Heart left ventricle (tissue), 16 donors: ENCODE measurements around the gene CDRT4. TPM values are rescaled to one million over a fixed set of nuclear protein-coding genes. Genes with fewer than 3 reads are reported as not detected.

ENCODE experiments used
- ATAC-seq, 4 donors: fragments of 200-7000 bp; cut with Tn5 transposase; one replicate each; pipeline ENCODE4 v1.9.1; 2020 to 2022; ENCODE audit warnings: moderate library complexity in 4 of 4, mild to moderate bottlenecking in 3 of 4, moderate number of reproducible peaks in 1 of 4
- DNase-seq, 5 donors: peaks; one replicate each; pipeline ENCODE4 v3.0.0-alpha.2; 2020
- H3K27ac ChIP-seq, 12 donors: fragments of 200-600 bp; sonication (generic) in 4 of 12; one replicate each; pipeline versions ENCODE4 v1.5.0 to v1.8.0; 2016 to 2022; ENCODE audit warnings: mild to moderate bottlenecking in 2 of 12
- H3K27me3 ChIP-seq, 9 donors: fragments of 200-600 bp; sonication (generic) in 2 of 9; one replicate each; pipeline versions ENCODE4 v1.5.1 to v1.8.0; 2016 to 2022; ENCODE audit warnings: mild to moderate bottlenecking in 3 of 9
- H3K36me3 ChIP-seq, 9 donors: fragments of 200-600 bp; sonication (generic) in 2 of 9; one replicate each; pipeline versions ENCODE4 v1.5.0 to v1.8.0; 2018 to 2022; ENCODE audit warnings: mild to moderate bottlenecking in 2 of 9
- H3K4me1 ChIP-seq, 12 donors: fragments of 200-600 bp; sonication (generic) in 4 of 12; one replicate each; pipeline versions ENCODE4 v1.5.0 to v1.8.0; 2016 to 2022; ENCODE audit warnings: mild to moderate bottlenecking in 3 of 12
- H3K4me3 ChIP-seq, 12 donors: fragments of 200-600 bp; sonication (generic) in 4 of 12; one replicate each; pipeline versions ENCODE4 v1.5.0 to v1.8.0; 2017 to 2022; ENCODE audit warnings: mild to moderate bottlenecking in 9 of 12, moderate library complexity in 4 of 12
- H3K9me3 ChIP-seq, 12 donors: fragments of 200-600 bp; sonication (generic) in 4 of 12; one replicate each; pipeline versions ENCODE4 v1.5.0 to v1.8.0; 2016 to 2022; ENCODE audit warnings: mild to moderate bottlenecking in 1 of 12
- POLR2A ChIP-seq, 2 donors: fragments of 450-650 bp; IDR thresholded peaks; one replicate each; pipeline ENCODE4 v1.6.1; 2017; ENCODE audit warnings: antibody characterized with exemption in 2 of 2, mild to moderate bottlenecking in 2 of 2, moderate library complexity in 2 of 2
- WGBS, 4 donors: extraction: QIAGEN DNeasy Blood & Tissue Kit in 2 of 4; methylation state at CpG; one replicate each; pipeline versions ENCODE4 v1.1.5 to v1.1.7; 2013 to 2018; 5-methylcytosine and 5-hydroxymethylcytosine counted together
- intact Hi-C, 10 donors: fragments of 100-400 bp; cut with DNase I; formaldehyde crosslinking; loops; one replicate each; pipeline versions ENCODE4 v1.11.1 to v1.14.2; 2022
- long read RNA-seq, 3 donors: library from polyadenylated mRNA; unstranded; transcript quantifications; one replicate each; pipeline ENCODE4 v2.0.0, GENCODE V29; 2020 to 2021
- polyA plus RNA-seq, 2 donors: library from polyadenylated mRNA; stranded (reverse); fragments of 200-250 nt; gene quantifications; one replicate each; pipeline ENCODE4 v1.2.3, GENCODE V29; 2013
- total RNA-seq, 9 donors: library from RNA; depleted of rRNA in 2 of 9; stranded (reverse); fragments of >200 nt in 2 of 9; fragmentation: NEBNext Ultra II Directional in 3 of 9; extraction: Animal tissue kit (Norgen Biotek cat#: 25700) in 3 of 9; gene quantifications; one replicate each; pipeline versions ENCODE4 v1.1.0 to v1.2.4, GENCODE V29; 2016 to 2023
- TF ChIP-seq, protein P1 (sequence below), 12 donors: fragments of 200-600 bp; sonication (generic) in 4 of 12; IDR thresholded peaks; one replicate each; pipeline versions ENCODE4 v1.5.0 to v1.8.0; 2018 to 2022; ENCODE audit warnings: antibody characterized with exemption in 12 of 12, mild to moderate bottlenecking in 5 of 12
- donor health status: ischemic (EF 13 %, LVEDD 7.1; RV severe dilation, severe dysfunction).
- donor health status: healthy with polysubstance abuse.
- donor health status: DM: no; HTN: yes; CAD: no.
- donor health status: DM: no; HTN: no; CAD: no.
- donor health status: ischemic (EF 25% LVEDD 6.9; RV normal size, moderate dysfunction).
- donor health status: ischemic (EF 25% LVEDD 5.7; RV mildly dilated, moderate dysfunction).
- donor health status: healthy.
- donor health status: DM: yes; HTN: yes; CAD: no.
- donor health status: ischemic (EF 35%, LVEDD 5.7; RV mildly dilated, moderate dysfunction).
- donor health status: nonischemic (EF 11% LVEDD 7.7; RV severe dilation, severe dysfunction).
- donor health status: DM: yes; HTN: yes; CAD: no.
- donor health status: PGD.
- donor health status: ischemic (EF 29% LVEDD 5.4; RV normal size, mild dysfunction).
- donor health status: nonischemic (EF 23%, LVEDD 6.1; RV moderate dilation, normal function).

The CDRT4 gene
- total RNA-seq (1 to 10 TPM in 3 of 9 donors, under 1 TPM in 4, not detected in 2; 0.56 to 4.7 (median 0.96) TPM), polyA plus RNA-seq (1 to 10 TPM in 1 of 2 donors, under 1 TPM in 1; 0.12 to 1.9 TPM)
- long read RNA-seq, donor 1, result 0 reads
- long read RNA-seq, donor 2, partial matches to known transcripts, result 0 of 1 reads
- long read RNA-seq, donor 2, other reads (novel, unspliced or antisense), result 0 of 1 reads
- long read RNA-seq, donor 3, partial matches to known transcripts, result 0 of 1 reads
- long read RNA-seq, donor 3, other reads (novel, unspliced or antisense), result 1 of 1 reads

DNA sequence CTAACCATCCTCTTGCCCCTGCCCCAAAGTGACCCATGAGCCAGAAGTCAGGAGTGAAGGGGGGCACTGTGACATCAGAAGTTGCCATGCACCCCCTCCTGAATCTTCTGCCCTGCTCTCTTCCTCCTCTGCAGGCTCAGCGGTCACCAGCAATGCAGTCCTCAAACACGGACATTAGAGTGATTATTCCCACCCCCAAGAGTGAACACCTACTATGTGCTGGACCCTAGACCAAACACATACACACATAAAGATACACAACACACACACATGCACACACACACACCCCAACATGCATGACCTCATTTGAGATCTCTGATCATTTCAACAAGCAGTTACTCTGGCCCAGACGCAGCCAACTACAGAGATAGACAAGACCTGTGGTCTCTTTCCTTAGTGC is at the start of gene CDRT4:
Gene CDRT4, minus strand, starts transcription at position 30 of the 400 bp plus-strand sequence. CDS start 27,383 bp downstream, outside the sequence.
- intact Hi-C loops, result no loop called here
- DNase-seq (no peak), ATAC-seq (no peak)
- 76 to 93% (median 85%) methylated on average over 3 of the region's 3 CpGs for WGBS, 4 donors
- H3K4me1 ChIP-seq, result peaks cover 0 to 41% (median 17%) of the 10 kb centered on the region in 12 donors
- no peaks in the 10 kb centered on the region for H3K9me3 ChIP-seq
- H3K36me3 ChIP-seq, result no peaks in the 10 kb centered on the region
- no peaks in the 10 kb centered on the region for H3K27me3 ChIP-seq
- no peak within 1 kb of the TSS for H3K4me3 ChIP-seq
- TF ChIP-seq POLR2A (IDR thresholded peaks at IDR 0.05), result no peak
- TF ChIP-seq, protein P1, sequence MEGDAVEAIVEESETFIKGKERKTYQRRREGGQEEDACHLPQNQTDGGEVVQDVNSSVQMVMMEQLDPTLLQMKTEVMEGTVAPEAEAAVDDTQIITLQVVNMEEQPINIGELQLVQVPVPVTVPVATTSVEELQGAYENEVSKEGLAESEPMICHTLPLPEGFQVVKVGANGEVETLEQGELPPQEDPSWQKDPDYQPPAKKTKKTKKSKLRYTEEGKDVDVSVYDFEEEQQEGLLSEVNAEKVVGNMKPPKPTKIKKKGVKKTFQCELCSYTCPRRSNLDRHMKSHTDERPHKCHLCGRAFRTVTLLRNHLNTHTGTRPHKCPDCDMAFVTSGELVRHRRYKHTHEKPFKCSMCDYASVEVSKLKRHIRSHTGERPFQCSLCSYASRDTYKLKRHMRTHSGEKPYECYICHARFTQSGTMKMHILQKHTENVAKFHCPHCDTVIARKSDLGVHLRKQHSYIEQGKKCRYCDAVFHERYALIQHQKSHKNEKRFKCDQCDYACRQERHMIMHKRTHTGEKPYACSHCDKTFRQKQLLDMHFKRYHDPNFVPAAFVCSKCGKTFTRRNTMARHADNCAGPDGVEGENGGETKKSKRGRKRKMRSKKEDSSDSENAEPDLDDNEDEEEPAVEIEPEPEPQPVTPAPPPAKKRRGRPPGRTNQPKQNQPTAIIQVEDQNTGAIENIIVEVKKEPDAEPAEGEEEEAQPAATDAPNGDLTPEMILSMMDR (IDR thresholded peaks at IDR 0.05), result no peak
- peak within 1 kb of the TSS in 2 of 12 donors; percentile 15 to 25 for H3K27ac ChIP-seq

DNA sequence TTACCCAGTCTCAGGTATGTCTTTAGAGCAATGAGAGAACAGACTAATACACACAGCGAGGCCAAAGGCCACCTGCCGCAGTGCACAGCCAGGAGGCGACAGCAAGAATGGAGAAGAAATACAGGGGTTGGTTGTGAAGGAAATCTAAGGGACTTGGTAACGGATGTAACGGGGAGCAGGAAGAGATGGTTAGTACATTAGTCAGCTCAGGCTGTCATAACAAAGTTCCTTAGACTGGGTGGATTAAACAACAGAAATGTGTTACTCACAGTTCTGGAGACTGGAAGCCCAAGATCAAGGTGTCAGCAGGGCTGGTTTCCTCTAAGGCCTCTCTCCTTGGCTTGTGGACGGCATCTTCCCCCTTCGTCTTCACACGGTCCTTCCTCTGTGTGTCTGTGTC is 48.7 kb upstream of the CDRT4 start:
- no peak overlapping the region for H3K27ac ChIP-seq
- intact Hi-C loops, result no loop called here
- DNase-seq (no peak), ATAC-seq (no peak)
- TF ChIP-seq, protein P1 (IDR thresholded peaks at IDR 0.05), result no peak
- TF ChIP-seq POLR2A (IDR thresholded peaks at IDR 0.05), result no peak
- H3K4me1 ChIP-seq, result peaks cover 0 to 14% (median 6%) of the 10 kb centered on the region in 12 donors
- no peak overlapping the region for H3K4me3 ChIP-seq
- peaks cover 0 to 2% (median 0%) of the 10 kb centered on the region in 12 donors for H3K9me3 ChIP-seq
- H3K27me3 ChIP-seq, result no peaks in the 10 kb centered on the region
- 94 to 96% (median 95%) methylated on average over 8 of the region's 8 CpGs for WGBS, 4 donors
- H3K36me3 ChIP-seq, result peaks cover 0 to 24% (median 6%) of the 10 kb centered on the region in 9 donors

DNA sequence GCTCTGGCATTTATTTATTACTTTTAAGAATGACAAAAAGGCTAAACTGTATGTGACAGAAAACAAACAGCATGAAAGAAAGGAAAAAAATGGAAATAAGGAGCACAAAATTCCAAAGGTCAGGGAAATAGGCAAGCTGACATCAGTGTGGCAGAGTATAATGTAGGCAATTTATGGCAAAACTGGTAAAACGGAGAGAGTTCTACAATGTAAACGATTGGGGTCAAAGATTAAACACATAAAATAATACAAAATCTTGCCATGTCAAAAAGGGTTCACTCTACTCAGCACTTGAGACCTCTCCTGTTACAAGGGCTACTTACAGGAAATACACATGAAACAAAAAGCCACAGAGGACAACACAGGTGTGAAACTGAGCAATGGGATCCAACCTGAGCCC is 47.0 kb upstream of the CDRT4 start:
- Histone ChIP-seq H3K27ac (peak overlapping the region in 1 of 12 donors; percentile 35), H3K4me3 (no peak overlapping the region), H3K9me3 (no peaks in the 10 kb centered on the region), H3K27me3 (no peaks in the 10 kb centered on the region), H3K4me1 (peaks cover 0 to 28% (median 10%) of the 10 kb centered on the region in 12 donors), H3K36me3 (peaks cover 0 to 24% (median 6%) of the 10 kb centered on the region in 9 donors)
- intact Hi-C loops, result no loop called here
- ATAC-seq, result no peak
- 76 to 90% (median 79%) methylated on average over 2 of the region's 2 CpGs for WGBS, 4 donors
- no peak for DNase-seq
- TF ChIP-seq, protein P1 (IDR thresholded peaks at IDR 0.05), result no peak
- TF ChIP-seq POLR2A (IDR thresholded peaks at IDR 0.05), result no peak

DNA sequence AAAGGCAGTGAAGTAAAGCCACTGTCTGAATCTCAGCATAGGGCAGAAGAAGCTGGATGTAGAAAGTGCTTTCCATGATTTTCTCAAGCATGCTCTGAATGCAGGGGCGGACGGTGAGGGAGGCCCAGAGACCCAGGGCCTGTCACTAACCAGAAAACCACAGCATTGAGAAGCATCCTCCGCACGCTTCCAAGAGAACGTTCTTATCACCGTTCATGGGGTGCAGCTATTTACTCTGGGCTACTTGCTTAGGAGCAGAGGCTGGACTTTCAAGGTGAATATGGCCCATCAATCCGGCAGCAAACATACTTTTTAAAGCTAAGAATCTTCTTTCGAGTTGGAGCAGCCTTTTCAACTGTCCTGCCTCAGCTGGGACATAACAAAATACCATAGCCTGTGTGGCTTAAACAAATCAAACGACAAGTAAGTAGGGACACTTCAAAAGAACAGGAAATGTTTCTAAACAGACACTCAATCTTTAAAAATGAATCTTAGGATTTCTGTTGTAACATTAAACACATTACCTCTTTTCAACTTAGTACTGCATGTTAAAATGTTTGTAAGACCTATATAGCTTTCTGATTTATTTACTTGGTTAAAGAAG is 46.5 kb upstream of the CDRT4 start:
- intact Hi-C loops, result no loop called here
- Histone ChIP-seq H3K9me3 (no peaks in the 10 kb centered on the region), H3K27me3 (no peaks in the 10 kb centered on the region), H3K4me1 (peaks cover 0 to 28% (median 11%) of the 10 kb centered on the region in 12 donors), H3K4me3 (no peak overlapping the region), H3K27ac (peak overlapping the region in 3 of 12 donors; percentile 35 to 40 (median 35)), H3K36me3 (peaks cover 0 to 24% (median 6%) of the 10 kb centered on the region in 9 donors)
- no peak for ATAC-seq
- WGBS, 4 donors, result 79 to 86% (median 81%) methylated on average over 9 of the region's 9 CpGs
- DNase-seq, result no peak
- TF ChIP-seq, protein P1 (IDR thresholded peaks at IDR 0.05), result no peak
- no peak for TF ChIP-seq POLR2A (IDR thresholded peaks at IDR 0.05)
